ENCODE results near the gene DNAJC5G.
"Not testable (repeated sequence)": the region's sequence is repeated elsewhere in the genome, so short reads cannot be mapped to it uniquely, and the experiment has no call there.

The DNAJC5G gene

DNA sequence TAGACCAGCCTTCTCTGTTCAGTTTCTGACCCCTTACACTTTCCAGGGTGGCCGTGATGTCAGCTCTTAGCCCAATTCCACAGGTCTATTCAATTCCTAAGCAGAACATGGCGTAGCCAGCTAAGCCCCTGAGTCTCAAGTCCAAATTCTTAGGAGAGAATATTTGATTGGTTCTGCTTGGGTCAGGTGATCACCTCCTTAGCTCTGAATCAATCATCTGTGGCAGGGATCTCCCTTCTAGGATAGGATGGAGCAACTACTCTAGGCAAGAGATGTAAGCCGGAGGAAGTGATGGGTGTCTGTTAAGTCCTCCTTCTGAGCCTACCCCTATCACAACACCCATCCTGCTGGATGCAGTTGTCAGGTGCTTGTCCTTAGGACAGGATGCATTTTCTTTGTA is 22.0 kb downstream of the DNAJC5G start:
- TF ChIP-seq Cebpa-rat (IDR thresholded peaks at IDR 0.05): no peak
- H4K20me1 ChIP-seq: no peaks in the 10 kb centered on the region
- H3K9ac ChIP-seq: no peak overlapping the region
- H3K9me3 ChIP-seq (replicated peaks in 1 of 11): no peaks in the 10 kb centered on the region
- H3K4me2 ChIP-seq: no peak overlapping the region
- peaks cover 0 to 18% (median 12%) of the 10 kb centered on the region in 10 experiments; a peak in 15 of 20 replicates for H3K4me1 ChIP-seq
- no peaks in the 10 kb centered on the region for H3K27me3 ChIP-seq
- no peak overlapping the region for H3K27ac ChIP-seq
- no peaks in the 10 kb centered on the region for H3K36me3 ChIP-seq
- no peak overlapping the region for H3K4me3 ChIP-seq

GRCh38 chr2:27298391-27299080 is 23.3 kb downstream of the DNAJC5G start:
- Histone ChIP-seq H3K4me1 (peaks cover 0 to 11% (median 6%) of the 10 kb centered on the region in 10 experiments; a peak in 12 of 20 replicates), H3K9me3 (replicated peaks in 1 of 11) (no peaks in the 10 kb centered on the region), H3K4me2 (no peak overlapping the region), H3K27me3 (no peaks in the 10 kb centered on the region), H3K36me3 (no peaks in the 10 kb centered on the region), H3K27ac (no peak overlapping the region), H4K20me1 (no peaks in the 10 kb centered on the region), H3K4me3 (no peak overlapping the region), H3K9ac (no peak overlapping the region)
- no peak for TF ChIP-seq Cebpa-rat (IDR thresholded peaks at IDR 0.05)

DNA sequence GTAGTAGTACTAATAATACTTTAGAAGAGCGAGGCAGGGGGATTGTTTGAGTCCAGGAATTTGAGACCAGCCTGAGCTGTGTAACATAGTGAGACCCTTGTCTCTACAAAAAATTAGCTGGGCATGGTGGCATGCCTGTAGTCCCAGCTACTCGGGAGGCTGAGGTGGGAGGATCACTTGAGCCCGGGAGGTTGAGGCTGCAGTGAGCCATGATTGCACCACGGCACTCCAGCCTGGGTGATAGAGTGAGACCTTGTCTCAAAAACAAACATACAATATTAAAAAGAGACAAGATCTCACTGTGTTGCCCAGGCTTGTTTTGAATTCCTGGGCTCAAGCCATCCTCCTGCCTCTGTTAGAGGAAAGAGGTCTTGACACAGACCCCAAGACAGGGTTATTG is 25.4 kb downstream of the DNAJC5G start:
- H4K20me1 ChIP-seq; H3K27me3 ChIP-seq; H3K36me3 ChIP-seq; H3K4me1 ChIP-seq; H3K9me3 ChIP-seq (replicated peaks in 1 of 11); H3K4me2 ChIP-seq; H3K27ac ChIP-seq; H3K4me3 ChIP-seq; H3K9ac ChIP-seq: not testable (repeated sequence)

DNA sequence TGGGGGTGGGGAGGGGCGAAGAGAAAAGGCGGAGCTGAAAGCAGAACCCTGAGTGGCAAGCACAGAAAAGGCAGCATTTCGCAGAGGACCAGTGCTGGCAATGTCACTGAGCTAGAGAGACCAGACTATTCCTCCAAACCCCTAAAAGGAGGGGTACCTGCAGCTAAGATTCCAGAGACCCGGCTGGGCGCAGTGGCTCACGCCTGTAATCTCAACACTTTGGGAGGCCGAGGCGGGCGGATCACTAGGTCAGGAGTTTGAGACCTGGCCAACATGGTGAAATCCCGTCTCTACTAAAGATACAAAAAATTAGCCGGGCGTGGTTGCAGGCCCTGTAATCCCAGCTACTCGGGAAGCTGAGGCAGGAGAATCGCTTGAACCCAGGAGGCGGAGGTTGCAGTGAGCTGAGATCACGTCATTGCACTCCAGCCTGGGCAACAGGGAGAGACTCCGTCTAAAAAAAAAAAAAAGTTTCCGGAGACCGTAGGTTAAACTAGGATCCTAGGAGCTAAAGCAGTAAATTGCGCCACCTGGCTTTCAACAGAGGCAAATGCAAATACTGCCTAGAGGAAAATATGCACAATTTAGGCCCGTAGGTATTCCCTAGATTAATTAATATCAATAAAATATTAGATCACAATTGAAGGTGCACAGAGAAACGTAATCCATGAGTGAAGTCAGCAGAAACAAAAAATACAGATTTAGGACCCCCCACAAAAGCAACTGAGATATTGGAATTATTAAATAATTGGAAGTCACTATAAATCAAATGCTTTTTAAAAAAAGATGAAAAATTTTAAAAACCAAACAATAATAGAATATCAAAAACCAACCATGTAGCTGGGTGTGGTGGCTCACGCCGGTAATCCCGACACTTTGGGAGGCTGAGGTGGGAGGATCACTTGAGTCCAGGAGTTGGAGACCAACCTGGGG is 28.1 kb downstream of the DNAJC5G start:
- Histone ChIP-seq H3K4me3 (no peak overlapping the region), H3K9ac (no peak overlapping the region), H3K4me2 (peak overlapping the region; percentile 16 to 58 (median 36); a peak in 16 of 22 replicates), H4K20me1 (peaks cover 0 to 35% (median 6%) of the 10 kb centered on the region in 11 experiments; a peak in 14 of 22 replicates), H3K27ac (no peak overlapping the region), H3K36me3 (peaks cover 0 to 15% (median 9%) of the 10 kb centered on the region in 11 experiments; a peak in 16 of 22 replicates), H3K27me3 (peaks cover 8 to 25% (median 20%) of the 10 kb centered on the region in 11 experiments; a peak in 17 of 22 replicates), H3K4me1 (peaks cover 0 to 9% (median 5%) of the 10 kb centered on the region in 10 experiments; a peak in 7 of 20 replicates), H3K9me3 (replicated peaks in 1 of 11) (no peaks in the 10 kb centered on the region)
- TF ChIP-seq Cebpa-rat (IDR thresholded peaks at IDR 0.05): no peak

DNA sequence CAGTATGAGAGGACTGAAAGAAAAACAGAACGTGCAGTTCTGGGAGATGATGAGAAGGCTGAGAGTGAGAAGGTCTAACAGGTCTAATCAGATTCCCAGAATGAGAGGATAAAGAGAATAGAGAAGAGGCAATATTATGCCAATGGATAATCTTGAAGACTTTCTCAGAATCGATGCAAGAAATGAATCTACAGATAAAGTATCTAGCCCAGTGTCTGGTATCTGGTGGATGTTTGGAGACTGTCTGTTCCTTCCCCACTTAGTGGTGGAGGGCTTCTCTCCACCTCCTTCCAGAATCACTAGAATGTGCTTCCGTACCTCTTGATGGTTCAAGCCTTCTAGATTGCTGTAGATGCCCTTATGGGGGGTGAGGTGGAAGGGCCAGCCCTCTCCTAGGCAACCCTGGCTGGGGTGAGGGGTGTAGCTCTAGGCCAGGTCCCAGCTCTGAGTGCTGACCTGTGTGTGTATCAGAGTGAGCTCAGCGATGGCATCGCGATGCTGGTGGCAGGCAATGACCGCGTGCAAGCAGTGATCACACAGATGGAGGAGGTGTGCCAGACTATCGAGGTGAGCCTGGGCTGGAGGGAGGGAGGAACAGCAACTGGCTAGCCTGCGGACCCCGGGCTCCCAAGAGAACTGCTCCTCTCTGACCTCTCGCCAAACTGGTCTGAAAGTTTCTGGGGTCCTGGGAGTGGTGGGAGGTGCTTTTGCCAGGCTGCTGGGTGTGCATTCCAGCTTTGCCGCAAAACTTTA is 29.4 kb downstream of the DNAJC5G start:
- Histone ChIP-seq H3K9ac (no peak overlapping the region), H4K20me1 (peaks cover 0 to 45% (median 8%) of the 10 kb centered on the region in 11 experiments; a peak in 14 of 22 replicates), H3K27ac (no peak overlapping the region), H3K36me3 (peaks cover 13 to 27% (median 21%) of the 10 kb centered on the region in 11 experiments), H3K27me3 (peaks cover 8 to 26% (median 20%) of the 10 kb centered on the region in 11 experiments; a peak in 17 of 22 replicates), H3K9me3 (replicated peaks in 1 of 11) (no peaks in the 10 kb centered on the region), H3K4me3 (no peak overlapping the region), H3K4me2 (no peak overlapping the region), H3K4me1 (peaks cover 0 to 9% (median 5%) of the 10 kb centered on the region in 10 experiments; a peak in 7 of 20 replicates)
- TF ChIP-seq Cebpa-rat (IDR thresholded peaks at IDR 0.05): no peak

DNA sequence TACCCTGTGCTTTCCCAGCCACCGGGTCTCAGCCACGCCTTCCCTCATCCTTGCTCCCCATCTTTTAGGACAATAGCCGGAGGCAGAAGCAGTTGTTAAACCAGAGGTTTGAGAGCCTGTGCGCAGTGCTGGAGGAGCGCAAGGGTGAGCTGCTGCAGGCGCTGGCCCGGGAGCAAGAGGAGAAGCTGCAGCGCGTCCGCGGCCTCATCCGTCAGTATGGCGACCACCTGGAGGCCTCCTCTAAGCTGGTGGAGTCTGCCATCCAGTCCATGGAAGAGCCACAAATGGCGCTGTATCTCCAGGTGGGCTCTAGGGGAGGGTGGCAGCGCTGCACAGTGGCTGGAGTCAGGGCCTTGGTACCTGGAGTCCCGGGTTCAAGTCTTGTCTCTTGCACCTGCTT is 30.3 kb downstream of the DNAJC5G start:
- Histone ChIP-seq H3K27me3 (peaks cover 8 to 26% (median 20%) of the 10 kb centered on the region in 11 experiments; a peak in 17 of 22 replicates), H3K4me1 (peaks cover 0 to 9% (median 5%) of the 10 kb centered on the region in 10 experiments; a peak in 7 of 20 replicates), H3K9me3 (replicated peaks in 1 of 11) (no peaks in the 10 kb centered on the region), H3K27ac (no peak overlapping the region), H3K4me2 (no peak overlapping the region), H3K4me3 (no peak overlapping the region), H4K20me1 (peaks cover 0 to 54% (median 8%) of the 10 kb centered on the region in 11 experiments; a peak in 14 of 22 replicates), H3K9ac (no peak overlapping the region), H3K36me3 (peaks cover 16 to 35% (median 30%) of the 10 kb centered on the region in 11 experiments)
- no peak for TF ChIP-seq Cebpa-rat (IDR thresholded peaks at IDR 0.05)

DNA sequence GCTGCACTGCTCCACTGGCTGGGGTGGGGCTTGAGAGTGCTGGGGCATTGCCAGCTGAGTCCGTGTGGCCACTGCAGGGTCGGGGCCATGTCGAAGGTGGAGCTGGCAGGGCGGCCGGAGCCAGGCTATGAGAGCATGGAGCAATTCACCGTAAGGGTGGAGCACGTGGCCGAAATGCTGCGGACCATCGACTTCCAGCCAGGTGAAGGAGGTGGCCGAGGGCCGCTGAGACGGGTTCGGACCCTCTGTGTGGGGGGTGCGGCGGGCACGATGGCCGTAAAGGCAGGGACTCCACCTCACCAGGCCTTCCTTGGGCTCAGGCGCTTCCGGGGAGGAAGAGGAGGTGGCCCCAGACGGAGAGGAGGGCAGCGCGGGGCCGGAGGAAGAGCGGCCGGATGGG is 30.9 kb downstream of the DNAJC5G start:
- no peak for TF ChIP-seq Cebpa-rat (IDR thresholded peaks at IDR 0.05)
- Histone ChIP-seq H3K4me3 (no peak overlapping the region), H4K20me1 (peaks cover 0 to 55% (median 8%) of the 10 kb centered on the region in 11 experiments; a peak in 14 of 22 replicates), H3K9ac (no peak overlapping the region), H3K4me2 (no peak overlapping the region), H3K36me3 (peaks cover 18 to 39% (median 30%) of the 10 kb centered on the region in 11 experiments), H3K4me1 (peaks cover 0 to 9% (median 5%) of the 10 kb centered on the region in 10 experiments; a peak in 7 of 20 replicates), H3K27ac (no peak overlapping the region), H3K27me3 (peaks cover 8 to 26% (median 20%) of the 10 kb centered on the region in 11 experiments; a peak in 17 of 22 replicates), H3K9me3 (replicated peaks in 1 of 11) (no peaks in the 10 kb centered on the region)

GRCh38 chr2:27306573-27307286 is 31.5 kb downstream of the DNAJC5G start:
- Histone ChIP-seq H3K9me3 (replicated peaks in 1 of 11) (no peaks in the 10 kb centered on the region), H4K20me1 (peaks cover 0 to 60% (median 8%) of the 10 kb centered on the region in 11 experiments; a peak in 14 of 22 replicates), H3K4me2 (no peak overlapping the region), H3K27ac (no peak overlapping the region), H3K4me3 (no peak overlapping the region), H3K36me3 (peaks cover 24 to 45% (median 36%) of the 10 kb centered on the region in 11 experiments), H3K9ac (no peak overlapping the region), H3K27me3 (peaks cover 8 to 26% (median 20%) of the 10 kb centered on the region in 11 experiments; a peak in 17 of 22 replicates), H3K4me1 (peaks cover 0 to 9% (median 5%) of the 10 kb centered on the region in 10 experiments; a peak in 7 of 20 replicates)
- TF ChIP-seq Cebpa-rat (IDR thresholded peaks at IDR 0.05): no peak

Measured in BLaER1 treated with 17β-estradiol and CSF1 and Interleukin-3, amounts not matched to agents 10 nM and 100 nM (cell line).